HG03097 (cell line): ENCODE results near the gene ITGB6.
"Not testable (repeated sequence)": the region's sequence is repeated elsewhere in the genome, so short reads cannot be mapped to it uniquely, and the experiment has no call there.

ENCODE experiments used
- ATAC-seq: cut with Tn5 transposase; IDR thresholded peaks from one replicate; pipeline ENCODE4 v1.9.1; 2021; ENCODE audit not compliant: unreplicated experiment, low FRiP score

The ITGB6 gene

GRCh38 chr2:160141419-160141818 lies 58.7 kb downstream of the ITGB6 start:
- no peak for ATAC-seq

- ATAC-seq: no peak
These were observed 59.6 kb downstream of the ITGB6 start for GRCh38 chr2:160140471-160140870.

- ATAC-seq: no peak
These were observed 60.1 kb downstream of the ITGB6 start for GRCh38 chr2:160139991-160140390.

- no peak for ATAC-seq
These were observed 60.7 kb downstream of the ITGB6 start for GRCh38 chr2:160139350-160139749.

- no peak for ATAC-seq
These were observed 61.7 kb downstream of the ITGB6 start for GRCh38 chr2:160138406-160138805.

- ATAC-seq: no peak
These were observed 62.6 kb downstream of the ITGB6 start for GRCh38 chr2:160137464-160137863.

GRCh38 chr2:160132761-160133160 lies 67.3 kb downstream of the ITGB6 start:
- ATAC-seq: no peak

- no peak for ATAC-seq
These were observed 73.3 kb downstream of the ITGB6 start for GRCh38 chr2:160126756-160127155.

GRCh38 chr2:160126315-160126714 lies 73.8 kb downstream of the ITGB6 start:
- ATAC-seq: no peak

GRCh38 chr2:160125828-160126227 lies 74.2 kb downstream of the ITGB6 start:
- no peak for ATAC-seq

GRCh38 chr2:160125366-160125765 lies 74.7 kb downstream of the ITGB6 start:
- ATAC-seq: no peak

GRCh38 chr2:160124571-160124970 lies 75.5 kb downstream of the ITGB6 start:
- no peak for ATAC-seq

GRCh38 chr2:160114721-160115120 lies 85.4 kb downstream of the ITGB6 start:
- ATAC-seq: not testable (repeated sequence)

GRCh38 chr2:160114020-160114419 lies 86.1 kb downstream of the ITGB6 start:
- no peak for ATAC-seq

- ATAC-seq: peak; percentile 78
These were observed 87.9 kb downstream of the ITGB6 start for GRCh38 chr2:160111951-160112798.

- no peak for ATAC-seq
These were observed 89.3 kb downstream of the ITGB6 start for GRCh38 chr2:160110674-160111239.

GRCh38 chr2:160109939-160110673 lies 90.0 kb downstream of the ITGB6 start:
- ATAC-seq: peak; percentile 62

GRCh38 chr2:160109243-160109642 lies 90.8 kb downstream of the ITGB6 start:
- ATAC-seq: no peak

GRCh38 chr2:160108646-160109045 lies 91.4 kb downstream of the ITGB6 start:
- ATAC-seq: no peak

GRCh38 chr2:160105366-160105765 lies 94.7 kb downstream of the ITGB6 start:
- ATAC-seq: no peak

- no peak for ATAC-seq
These were observed 96.0 kb downstream of the ITGB6 start for GRCh38 chr2:160104115-160104514.
